IPS-20b (cell line): Measurements from ENCODE around the gene KANK4.

Experiments
- H3K27ac ChIP-seq: one replicate; pipeline ENCODE4 v1.5.1; 2013; ENCODE audit warnings: low read length
- H3K27me3 ChIP-seq: 2 replicates; pipeline ENCODE4 v1.6.1; 2013; ENCODE audit warnings: mild to moderate bottlenecking, low read length, inconsistent platforms; ENCODE audit not compliant: insufficient read depth
- H3K36me3 ChIP-seq: 2 replicates; pipeline ENCODE4 v1.6.1; 2013; ENCODE audit warnings: low read depth, mild to moderate bottlenecking, inconsistent platforms, low read length, moderate library complexity; ENCODE audit not compliant: insufficient read depth
- H3K4me1 ChIP-seq: 2 replicates; pipeline ENCODE4 v1.6.1; 2013; ENCODE audit warnings: mild to moderate bottlenecking, control low read depth, inconsistent platforms, low read length, moderate library complexity; ENCODE audit not compliant: insufficient read depth
- H3K4me3 ChIP-seq: 2 replicates; pipeline ENCODE4 v1.5.1; 2013; ENCODE audit warnings: mild to moderate bottlenecking, low read length, inconsistent platforms
- H3K9ac ChIP-seq: 2 replicates; pipeline ENCODE4 v1.6.1; 2013; ENCODE audit warnings: low read depth, mild to moderate bottlenecking, inconsistent platforms, low read length, moderate library complexity
- H3K9me3 ChIP-seq: 2 replicates; pipeline ENCODE4 v1.6.1; 2013; ENCODE audit warnings: mild to moderate bottlenecking, low read depth, low read length, inconsistent platforms; ENCODE audit not compliant: insufficient read depth

Gene KANK4

DNA sequence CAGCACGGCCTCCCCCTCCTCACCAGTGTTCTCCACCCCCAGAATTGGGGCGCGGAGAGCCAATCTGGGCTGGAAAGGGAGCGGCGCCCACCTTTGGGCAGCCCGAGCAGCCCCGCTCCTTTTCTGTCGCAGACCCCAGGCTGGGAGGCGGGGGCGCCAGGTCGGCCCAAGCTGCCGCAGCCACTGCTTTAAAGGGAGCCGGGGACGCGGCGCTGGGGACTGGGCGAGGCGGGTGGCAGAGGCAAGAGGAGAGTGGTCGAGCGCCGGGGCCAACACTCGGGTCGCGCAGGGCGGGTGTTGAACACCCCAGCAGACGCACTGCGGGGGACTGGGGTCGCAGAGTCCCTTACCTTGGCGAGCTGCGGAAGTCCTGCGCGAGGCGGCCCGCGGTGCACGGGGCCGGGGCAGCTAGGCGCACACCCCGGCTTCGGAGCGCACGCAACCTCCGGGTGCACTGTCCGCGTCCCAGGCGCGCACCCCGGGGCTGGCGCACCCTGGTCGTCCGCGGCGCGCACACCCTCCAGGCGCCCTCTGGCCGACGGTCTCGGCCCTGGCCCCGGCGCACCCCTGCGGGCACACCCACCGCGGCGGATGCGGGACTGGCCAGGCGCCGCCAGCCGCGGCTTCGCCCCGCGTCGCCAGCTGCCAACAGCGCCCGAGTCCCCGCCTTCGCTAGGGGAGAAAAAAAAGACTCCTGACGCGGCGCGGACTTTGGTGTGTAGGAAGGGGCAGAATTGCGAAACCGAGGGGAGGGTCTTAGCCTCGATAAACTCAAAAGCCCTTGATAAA lies at the start of gene KANK4:
KANK4 (minus strand) TSS at position 679 of the 789 bp plus-strand sequence. CDS start 37,870 bp downstream, outside the sequence.
- Histone ChIP-seq H3K9me3 (no peaks in the 10 kb centered on the region), H3K27me3 (peaks cover 75% of the 10 kb centered on the region), H3K4me1 (no peaks in the 10 kb centered on the region), H3K27ac (no peak within 1 kb of the TSS), H3K36me3 (no peaks in the 10 kb centered on the region), H3K9ac (no peak within 1 kb of the TSS), H3K4me3 (peak within 1 kb of the TSS; percentile 56)

- Histone ChIP-seq H3K27ac (no peak overlapping the region), H3K27me3 (no peaks in the 10 kb centered on the region), H3K9ac (no peak overlapping the region), H3K4me3 (no peak overlapping the region), H3K9me3 (no peaks in the 10 kb centered on the region), H3K4me1 (no peaks in the 10 kb centered on the region), H3K36me3 (no peaks in the 10 kb centered on the region)
Observed at GRCh38 chr1:62368989-62369388, 49.8 kb upstream of the KANK4 start.

GRCh38 chr1:62367005-62367557 lies 47.8 kb upstream of the KANK4 start:
- Histone ChIP-seq H3K27me3 (no peaks in the 10 kb centered on the region), H3K4me1 (no peaks in the 10 kb centered on the region), H3K36me3 (no peaks in the 10 kb centered on the region), H3K4me3 (no peak overlapping the region), H3K27ac (no peak overlapping the region), H3K9ac (no peak overlapping the region), H3K9me3 (no peaks in the 10 kb centered on the region)

DNA sequence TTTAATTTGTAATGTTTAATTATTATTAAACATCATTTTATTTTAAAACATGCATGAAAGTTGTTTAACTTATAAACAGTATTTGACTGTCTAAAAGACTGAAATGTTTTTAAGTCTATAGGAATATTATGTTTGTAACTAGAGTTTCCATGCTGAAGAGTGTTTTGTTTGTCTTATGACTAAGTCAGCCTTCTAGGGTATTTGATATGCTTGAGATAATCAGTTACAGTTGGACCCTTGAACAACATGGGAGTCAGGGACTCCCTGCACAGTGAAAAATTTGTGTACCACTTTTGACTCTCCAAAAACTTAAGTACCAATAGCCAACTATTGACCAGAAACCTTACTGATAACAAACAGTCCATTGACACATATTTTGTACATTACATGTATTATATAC lies 45.5 kb upstream of the KANK4 start:
- H3K9ac ChIP-seq: no peak overlapping the region
- H3K4me1 ChIP-seq: no peaks in the 10 kb centered on the region
- H3K36me3 ChIP-seq: no peaks in the 10 kb centered on the region
- H3K4me3 ChIP-seq: no peak overlapping the region
- H3K9me3 ChIP-seq: no peaks in the 10 kb centered on the region
- H3K27me3 ChIP-seq: no peaks in the 10 kb centered on the region
- H3K27ac ChIP-seq: no peak overlapping the region

GRCh38 chr1:62362926-62363325 lies 43.7 kb upstream of the KANK4 start:
- Histone ChIP-seq H3K9ac (no peak overlapping the region), H3K27ac (no peak overlapping the region), H3K36me3 (no peaks in the 10 kb centered on the region), H3K4me3 (no peak overlapping the region), H3K4me1 (no peaks in the 10 kb centered on the region), H3K9me3 (no peaks in the 10 kb centered on the region), H3K27me3 (no peaks in the 10 kb centered on the region)

DNA sequence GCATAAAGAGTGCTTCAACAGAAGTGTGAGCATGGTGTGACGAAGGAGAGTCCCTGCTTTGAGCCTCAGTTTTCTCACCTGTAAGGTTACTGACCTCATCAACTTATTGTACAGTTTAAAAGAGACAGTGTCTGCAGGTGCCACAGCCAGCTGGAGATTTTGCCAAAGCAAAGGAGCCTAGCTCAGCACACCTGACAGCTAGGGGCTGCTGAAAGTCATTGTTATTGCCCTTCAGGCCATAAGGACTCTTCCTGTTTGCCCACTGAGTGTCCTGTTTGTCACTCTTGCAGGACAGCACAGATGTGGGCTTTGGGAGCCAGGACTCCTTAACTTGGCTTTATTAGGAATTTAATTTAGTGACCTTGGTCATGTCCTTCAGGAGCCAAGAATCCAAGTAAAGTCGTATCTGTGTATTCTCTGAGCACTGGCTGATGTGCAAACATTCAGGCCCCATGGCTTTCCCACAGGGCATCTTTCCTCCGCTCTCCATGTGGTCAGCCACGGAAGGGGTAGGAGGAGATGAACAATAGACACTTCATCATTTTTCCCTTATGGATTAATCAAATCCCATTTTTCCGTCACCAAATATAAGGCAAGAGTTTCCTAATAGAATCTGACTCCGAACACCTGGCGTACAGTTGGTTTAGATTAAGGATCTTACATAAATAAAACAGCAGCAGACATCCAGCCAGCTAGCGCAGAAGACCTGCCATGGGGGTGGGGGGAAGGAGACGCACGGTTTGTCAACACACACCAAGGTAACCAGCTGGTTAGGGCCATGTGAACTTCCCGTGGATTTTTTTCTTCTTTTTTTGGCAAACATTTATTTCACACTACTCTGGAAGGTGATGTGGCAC lies 43.1 kb upstream of the KANK4 start:
- no peaks in the 10 kb centered on the region for H3K36me3 ChIP-seq
- H3K27me3 ChIP-seq: no peaks in the 10 kb centered on the region
- no peaks in the 10 kb centered on the region for H3K4me1 ChIP-seq
- H3K27ac ChIP-seq: no peak overlapping the region
- H3K9me3 ChIP-seq: no peaks in the 10 kb centered on the region
- no peak overlapping the region for H3K4me3 ChIP-seq
- H3K9ac ChIP-seq: no peak overlapping the region

GRCh38 chr1:62361431-62361830 lies 42.2 kb upstream of the KANK4 start:
- Histone ChIP-seq H3K4me1 (no peaks in the 10 kb centered on the region), H3K36me3 (no peaks in the 10 kb centered on the region), H3K27ac (no peak overlapping the region), H3K27me3 (no peaks in the 10 kb centered on the region), H3K9me3 (no peaks in the 10 kb centered on the region), H3K4me3 (no peak overlapping the region), H3K9ac (no peak overlapping the region)

GRCh38 chr1:62358665-62359373 lies 39.6 kb upstream of the KANK4 start:
- H3K4me1 ChIP-seq: no peaks in the 10 kb centered on the region
- no peaks in the 10 kb centered on the region for H3K27me3 ChIP-seq

DNA sequence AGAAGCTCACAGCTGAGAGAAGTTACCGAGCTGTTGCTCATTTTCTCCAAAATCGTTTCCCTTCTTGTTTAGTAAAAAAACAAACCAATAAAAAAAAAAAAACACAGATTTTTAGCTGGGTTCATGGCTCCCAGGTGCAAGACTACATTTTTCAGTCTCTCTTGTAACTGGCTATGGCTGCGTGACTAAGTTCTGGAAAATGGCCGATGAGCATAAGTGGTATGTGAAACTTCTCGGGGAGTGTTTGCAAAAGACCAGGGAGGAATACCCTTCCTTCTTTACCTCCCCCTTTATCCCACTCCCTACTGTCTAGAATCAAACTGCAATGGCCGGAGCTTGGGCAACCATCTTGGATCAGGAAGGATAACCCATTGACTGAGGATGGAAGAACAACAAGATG lies 38.7 kb upstream of the KANK4 start:
- Histone ChIP-seq H3K27me3 (no peaks in the 10 kb centered on the region), H3K4me1 (no peaks in the 10 kb centered on the region), H3K36me3 (no peaks in the 10 kb centered on the region), H3K4me3 (no peak overlapping the region), H3K27ac (no peak overlapping the region), H3K9ac (no peak overlapping the region), H3K9me3 (no peaks in the 10 kb centered on the region)

More at GRCh38 chr1:62358665-62359373, 39.6 kb upstream of the KANK4 start:
- Histone ChIP-seq H3K4me3 (no peak overlapping the region), H3K36me3 (no peaks in the 10 kb centered on the region), H3K9ac (no peak overlapping the region), H3K27ac (no peak overlapping the region), H3K9me3 (no peaks in the 10 kb centered on the region)

DNA sequence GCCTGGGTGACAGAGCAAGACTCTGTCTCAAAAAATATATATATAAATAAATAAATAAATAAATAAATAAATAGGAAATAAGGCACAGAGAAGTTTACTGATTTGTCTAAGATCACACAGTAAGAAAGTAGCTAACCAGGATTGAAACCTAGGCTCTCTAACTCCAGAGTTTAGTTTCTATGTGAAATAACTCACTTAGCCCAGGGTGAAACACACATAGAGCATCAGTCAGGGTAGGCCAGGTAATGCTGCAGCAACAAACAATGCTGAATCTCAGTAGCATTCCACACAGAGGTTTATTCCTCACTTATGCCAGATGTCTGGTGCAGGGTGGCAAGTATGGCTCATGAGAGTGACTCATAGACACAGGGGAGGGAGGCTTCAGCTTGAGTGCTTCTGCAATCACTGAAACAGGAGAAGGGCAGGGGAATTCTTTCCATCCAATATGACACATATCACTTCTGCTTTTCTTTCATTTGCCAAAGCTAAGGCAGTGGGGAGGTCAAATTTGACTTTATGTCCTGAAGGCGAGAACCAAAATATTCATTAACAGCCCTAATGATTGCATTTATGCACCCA lies 37.1 kb upstream of the KANK4 start:
- Histone ChIP-seq H3K36me3 (no peaks in the 10 kb centered on the region), H3K27me3 (no peaks in the 10 kb centered on the region), H3K27ac (no peak overlapping the region), H3K9me3 (no peaks in the 10 kb centered on the region), H3K9ac (no peak overlapping the region), H3K4me3 (no peak overlapping the region), H3K4me1 (no peaks in the 10 kb centered on the region)

DNA sequence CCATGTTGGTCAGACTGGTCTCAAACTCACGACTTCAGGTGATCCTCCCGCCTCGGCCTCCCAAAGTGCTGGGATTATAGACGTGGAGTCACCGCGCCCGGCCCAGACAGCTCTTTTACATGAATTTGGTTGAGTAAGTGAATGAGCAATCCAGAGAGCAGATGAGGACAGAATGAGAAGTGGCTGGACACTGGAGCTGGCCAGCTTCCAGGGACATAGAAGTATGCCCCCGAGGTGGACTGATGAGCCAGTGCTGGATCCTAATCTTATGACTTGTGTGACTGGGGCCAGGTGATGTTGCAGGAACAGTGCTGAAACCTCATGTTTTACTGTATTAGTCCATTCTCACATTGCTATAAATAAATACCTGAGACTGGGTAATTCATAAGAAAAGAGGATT lies 35.9 kb upstream of the KANK4 start:
- Histone ChIP-seq H3K27ac (no peak overlapping the region), H3K27me3 (no peaks in the 10 kb centered on the region), H3K9ac (no peak overlapping the region), H3K4me1 (no peaks in the 10 kb centered on the region), H3K4me3 (no peak overlapping the region), H3K9me3 (no peaks in the 10 kb centered on the region), H3K36me3 (no peaks in the 10 kb centered on the region)
